HG02884 (cell line): ENCODE data around the gene FAM186B.
"Not testable (repeated sequence)": the region's sequence is repeated elsewhere in the genome, so short reads cannot be mapped to it uniquely, and the experiment has no call there.

Experiments used
- ATAC-seq: cut with Tn5 transposase; IDR thresholded peaks from one replicate; pipeline ENCODE4 v1.9.1; 2021; ENCODE audit warnings: mild to moderate bottlenecking, moderate library complexity; ENCODE audit not compliant: unreplicated experiment

Gene FAM186B

GRCh38 chr12:49612210-49612609, 6.8 kb upstream of the FAM186B start:
- no peak for ATAC-seq

DNA sequence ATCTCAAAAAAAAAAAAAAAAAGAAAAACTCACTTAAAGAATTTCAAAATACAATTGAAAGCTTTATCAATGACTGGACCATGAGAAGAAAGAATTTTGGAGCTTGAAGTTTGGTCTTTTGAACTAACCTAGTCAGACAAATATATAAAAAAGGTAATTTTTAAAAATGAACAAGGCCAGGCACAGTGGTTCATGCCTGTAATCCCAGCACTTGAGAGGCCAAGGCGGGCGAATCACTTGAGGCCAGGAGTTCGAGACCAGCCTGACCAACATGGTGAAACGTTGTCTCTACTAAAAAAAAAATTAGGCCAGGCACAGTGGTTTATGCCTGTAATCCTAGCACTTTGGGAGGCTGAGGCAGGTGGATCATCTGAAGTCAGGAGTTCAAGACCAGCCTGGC, 5.3 kb upstream of the FAM186B start:
- ATAC-seq = not testable (repeated sequence)

DNA sequence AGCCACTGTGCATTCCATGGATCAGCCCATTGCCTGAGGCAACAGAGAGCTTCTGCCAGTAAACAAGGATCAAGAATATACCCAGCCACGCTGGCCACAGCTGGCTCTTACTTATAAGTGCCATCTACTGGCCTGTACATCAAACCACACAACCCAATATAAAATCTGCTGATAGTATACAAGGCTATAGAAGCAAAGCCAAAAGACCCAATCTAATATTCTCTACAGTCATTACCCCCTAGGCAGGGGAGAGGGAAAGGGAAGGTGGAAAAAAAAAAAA, 4.4 kb upstream of the FAM186B start:
- ATAC-seq = no peak

- no peak for ATAC-seq
Measured at GRCh38 chr12:49609059-49609874, 3.8 kb upstream of the FAM186B start.

GRCh38 chr12:49604856-49605255, 583 bp downstream of the FAM186B start:
- ATAC-seq = no peak

DNA sequence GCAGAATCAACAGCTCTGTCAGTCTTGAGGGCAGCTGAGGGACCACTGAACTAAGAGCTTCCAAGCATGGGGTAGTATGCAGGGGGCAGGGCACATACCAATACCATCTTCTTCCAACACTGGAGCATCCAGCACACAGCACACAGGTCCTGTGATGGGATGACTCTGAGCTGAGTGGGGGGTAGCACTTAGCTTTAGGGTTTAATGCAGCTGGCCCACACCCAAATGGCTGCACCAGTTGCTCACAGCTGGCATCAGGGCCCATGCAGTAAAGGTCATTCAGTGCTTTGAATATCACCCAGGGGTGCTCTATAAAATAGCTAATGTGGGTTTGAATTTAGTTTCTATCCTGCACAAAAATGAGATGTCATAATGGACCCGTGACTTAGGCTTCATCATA, 1.7 kb downstream of the FAM186B start:
- no peak for ATAC-seq

- ATAC-seq = no peak
Measured at GRCh38 chr12:49599961-49600360, 5.5 kb downstream of the FAM186B start.

DNA sequence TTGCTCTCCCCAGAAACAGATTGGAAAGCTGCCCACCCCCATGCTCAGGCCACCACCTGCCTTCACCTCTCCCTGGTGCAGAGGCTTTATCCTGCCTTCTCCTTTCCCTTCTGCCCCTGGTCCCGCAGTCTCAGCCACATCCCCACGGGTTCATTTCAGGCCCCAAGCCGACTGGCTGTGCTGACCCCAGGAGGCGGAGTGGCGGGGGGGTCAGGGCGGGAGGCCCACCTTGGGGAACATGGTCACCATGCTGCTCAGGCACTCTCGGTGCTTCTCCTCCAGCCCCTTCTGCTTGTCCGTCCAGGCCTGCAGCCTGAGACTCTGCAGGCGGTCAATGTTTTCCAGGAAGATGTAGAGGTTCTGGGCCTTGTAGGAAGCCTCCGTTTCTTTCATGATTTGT, 6.9 kb downstream of the FAM186B start:
- no peak for ATAC-seq

DNA sequence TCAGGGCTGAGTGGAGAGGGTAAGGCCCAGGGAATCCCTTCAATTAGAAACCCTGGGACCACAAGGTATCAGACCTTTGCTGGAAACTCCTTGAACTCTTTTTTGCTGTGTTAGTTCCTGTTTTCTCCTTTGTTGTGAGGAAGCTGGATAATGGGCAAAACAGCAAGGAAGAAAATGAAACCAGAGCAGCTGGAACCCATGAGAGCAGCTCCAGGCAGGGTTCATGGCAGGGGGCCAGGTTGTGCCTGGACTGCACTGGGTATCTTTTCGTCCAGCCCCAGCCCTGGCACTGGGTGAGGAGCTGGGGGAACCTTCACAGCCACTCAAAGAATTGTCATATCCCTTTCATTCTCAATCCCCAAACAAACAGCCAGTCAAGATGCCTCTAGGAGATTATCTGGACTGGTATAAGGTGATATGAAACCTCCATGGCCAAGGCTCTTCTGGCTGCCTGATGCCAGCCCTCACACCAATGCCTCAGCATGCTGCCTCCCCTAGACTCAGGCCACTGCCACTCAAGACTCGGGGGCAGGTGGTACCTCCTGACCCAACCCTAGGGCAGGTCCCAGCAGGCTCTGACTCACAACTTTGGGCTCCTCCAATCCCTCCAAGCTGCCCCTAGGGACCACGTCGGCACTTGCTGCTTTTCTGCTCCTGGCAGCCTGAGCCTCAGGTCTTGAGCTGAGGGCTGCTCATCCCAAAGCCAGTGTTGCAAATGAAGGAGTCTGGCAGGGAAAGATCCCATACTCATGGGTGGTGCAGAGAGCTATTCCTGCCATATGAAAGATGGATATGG, 16.5 kb downstream of the FAM186B start:
- ATAC-seq = no peak

- ATAC-seq = no peak
Measured at GRCh38 chr12:49588281-49588680, 17.2 kb downstream of the FAM186B start.

DNA sequence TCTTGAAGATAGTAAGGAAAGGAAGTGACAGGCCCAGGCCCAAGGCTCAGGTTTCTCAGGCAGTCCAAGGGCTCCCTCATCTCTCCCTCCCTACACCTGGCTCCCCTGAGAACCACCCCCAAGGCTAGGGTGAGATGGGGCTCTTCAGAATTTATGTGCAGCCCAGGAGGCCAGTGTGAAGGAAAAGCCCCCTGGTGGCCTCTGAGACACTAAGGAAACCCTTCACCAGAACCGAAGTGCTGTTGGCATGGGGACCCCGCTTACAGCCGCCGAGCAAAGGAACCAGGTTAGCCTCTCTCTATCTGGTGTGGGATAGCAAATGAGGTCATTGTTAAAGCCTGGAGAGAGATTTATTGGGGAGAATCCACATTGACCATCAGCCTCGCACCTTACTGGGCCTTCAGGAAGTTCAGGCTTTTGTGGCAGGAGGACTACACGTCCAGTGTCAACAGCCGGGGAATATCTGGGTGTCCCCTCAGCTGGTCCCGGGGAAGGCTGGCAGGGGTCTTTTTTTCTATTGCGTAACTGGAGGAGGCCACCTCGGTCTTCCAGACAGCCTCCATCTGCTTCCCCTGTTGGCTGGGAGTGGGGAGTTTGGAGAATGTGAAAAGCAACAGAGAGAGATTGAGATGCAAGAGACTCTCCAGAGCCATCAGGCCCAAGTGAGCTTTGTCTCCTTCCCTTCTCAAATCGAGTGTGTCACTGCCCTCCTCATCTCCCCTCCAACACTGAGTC, 18.1 kb downstream of the FAM186B start:
- no peak for ATAC-seq

GRCh38 chr12:49585477-49586459, 19.7 kb downstream of the FAM186B start:
- ATAC-seq = no peak

GRCh38 chr12:49584591-49584990, 20.8 kb downstream of the FAM186B start:
- no peak for ATAC-seq

DNA sequence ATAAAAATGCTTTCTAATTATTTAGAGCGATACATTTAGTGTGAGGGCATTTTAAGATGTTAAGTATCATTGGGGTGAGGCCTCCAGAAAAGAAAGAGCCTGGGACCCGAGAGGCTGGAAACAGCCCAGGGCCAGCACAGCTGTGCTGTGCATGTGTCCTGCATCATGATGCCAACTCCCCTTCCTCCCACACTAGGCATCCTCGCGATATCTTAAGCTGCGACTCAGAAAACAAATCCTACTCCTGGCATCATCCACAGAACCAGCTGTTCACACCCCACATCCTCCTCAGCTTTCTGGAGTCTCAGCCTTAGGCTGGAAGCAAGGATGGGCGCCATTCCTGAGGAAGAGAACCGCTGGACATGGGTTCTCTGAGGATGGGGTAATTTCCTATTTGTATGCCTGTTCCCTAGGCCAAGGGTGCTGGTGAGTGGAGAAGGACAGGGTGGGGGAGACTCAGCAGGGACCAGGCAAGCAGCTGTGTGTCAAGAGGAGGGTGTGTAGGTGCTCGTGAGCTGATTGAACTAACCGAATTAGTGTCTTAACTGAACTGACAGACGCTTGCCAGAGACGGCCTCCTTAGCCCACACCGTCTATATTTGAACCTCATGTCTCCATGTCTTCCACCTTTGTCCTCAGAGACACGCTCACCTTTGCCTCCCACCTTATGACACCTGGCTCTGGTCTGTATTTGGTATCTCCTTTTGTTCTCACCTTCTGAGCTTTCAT, 21.9 kb downstream of the FAM186B start:
- no peak for ATAC-seq

GRCh38 chr12:49582850-49583249, 22.6 kb downstream of the FAM186B start:
- no peak for ATAC-seq

DNA sequence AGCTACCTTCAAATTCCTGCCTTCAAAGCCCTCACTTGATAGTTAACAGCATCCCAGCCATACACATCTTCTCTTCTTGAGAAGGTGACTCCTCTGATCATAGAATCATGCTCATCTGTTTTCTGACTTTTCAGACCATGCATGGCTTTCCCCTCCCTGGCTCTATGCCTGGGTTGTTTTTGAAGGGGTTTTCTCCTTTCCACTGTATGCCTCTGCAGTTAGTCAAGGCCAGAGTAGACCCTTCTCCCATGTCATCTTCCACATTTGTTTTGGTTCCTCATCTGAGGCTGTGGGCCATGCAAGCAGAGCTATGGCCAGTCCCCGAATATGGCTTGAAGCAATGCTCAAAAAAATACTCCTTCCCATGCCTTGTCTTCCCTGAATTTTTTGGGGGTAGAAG, 23.2 kb downstream of the FAM186B start:
- no peak for ATAC-seq

GRCh38 chr12:49580572-49581535, 24.6 kb downstream of the FAM186B start:
- ATAC-seq = no peak

GRCh38 chr12:49578471-49579112, 26.8 kb downstream of the FAM186B start:
- no peak for ATAC-seq
